Naive B cell (primary cell): ENCODE data around the gene C1orf52. TPM values are rescaled to one million over a fixed set of nuclear protein-coding genes. Genes with fewer than 3 reads are reported as not detected.

ENCODE experiments used
- ATAC-seq, 2 donors: fragments of 150-1000 bp; cut with Tn5 transposase; 2 replicates each; pipeline ENCODE4 v1.10.0; 2021; ENCODE audit warnings: low read depth in 2 of 2, mild to moderate bottlenecking in 2 of 2, moderate library complexity in 2 of 2
- DNase-seq: peaks from one replicate; pipeline ENCODE4 v3.0.0; 2022
- H3K27ac Mint-ChIP-seq, 6 donors: one replicate each; pipeline ENCODE4 v1.8.0; 2020 to 2022; ENCODE audit warnings: mild to moderate bottlenecking in 6 of 6, mixed read lengths in 6 of 6, moderate library complexity in 5 of 6, inconsistent platforms in 2 of 6
- H3K27me3 Mint-ChIP-seq, 3 donors: one replicate each; pipeline ENCODE4 v1.8.0; 2021 to 2022; ENCODE audit warnings: mixed read lengths in 3 of 3, mild to moderate bottlenecking in 1 of 3
- H3K36me3 Mint-ChIP-seq, 2 donors: one replicate each; pipeline ENCODE4 v1.8.0; 2020 to 2022; ENCODE audit warnings: mixed read lengths in 2 of 2, inconsistent platforms in 1 of 2, mild to moderate bottlenecking in 1 of 2
- H3K4me1 Mint-ChIP-seq, 3 donors: one replicate each; pipeline ENCODE4 v1.8.0; 2020 to 2022; ENCODE audit warnings: mixed read lengths in 3 of 3, inconsistent platforms in 1 of 3, mild to moderate bottlenecking in 1 of 3, moderate library complexity in 1 of 3
- H3K4me3 Mint-ChIP-seq, 8 donors: one replicate each; pipeline ENCODE4 v1.8.0; 2020 to 2022; ENCODE audit warnings: mild to moderate bottlenecking in 8 of 8, mixed read lengths in 8 of 8, moderate library complexity in 8 of 8, inconsistent platforms in 2 of 8
- H3K9me3 Mint-ChIP-seq, 7 donors: one replicate each; pipeline ENCODE4 v1.8.0; 2020 to 2022; ENCODE audit warnings: mixed read lengths in 7 of 7, mild to moderate bottlenecking in 5 of 7, inconsistent platforms in 2 of 7, moderate library complexity in 1 of 7
- polyA plus RNA-seq, 6 donors: library from polyadenylated mRNA; unstranded; fragments of 300-500 nt; fragmentation: Illumina TruSeq; gene quantifications; one replicate each; pipeline ENCODE4 v1.2.3, GENCODE V29; 2021; ENCODE audit warnings: low read depth in 6 of 6

Gene C1orf52
- polyA plus RNA-seq, 6 donors from 2014 or later = 23.3 to 33.6 (median 27.0) TPM

GRCh38 chr1:85240643-85241042 is 18.8 kb downstream of the C1orf52 start:
- DNase-seq = no peak
- ATAC-seq = no peak
- Mint-ChIP-seq H3K4me3 (no peak overlapping the region), H3K27me3 (peaks cover 8 to 13% (median 10%) of the 10 kb centered on the region in 3 donors), H3K9me3 (no peaks in the 10 kb centered on the region), H3K4me1 (no peaks in the 10 kb centered on the region), H3K36me3 (no peaks in the 10 kb centered on the region), H3K27ac (no peak overlapping the region)

DNA sequence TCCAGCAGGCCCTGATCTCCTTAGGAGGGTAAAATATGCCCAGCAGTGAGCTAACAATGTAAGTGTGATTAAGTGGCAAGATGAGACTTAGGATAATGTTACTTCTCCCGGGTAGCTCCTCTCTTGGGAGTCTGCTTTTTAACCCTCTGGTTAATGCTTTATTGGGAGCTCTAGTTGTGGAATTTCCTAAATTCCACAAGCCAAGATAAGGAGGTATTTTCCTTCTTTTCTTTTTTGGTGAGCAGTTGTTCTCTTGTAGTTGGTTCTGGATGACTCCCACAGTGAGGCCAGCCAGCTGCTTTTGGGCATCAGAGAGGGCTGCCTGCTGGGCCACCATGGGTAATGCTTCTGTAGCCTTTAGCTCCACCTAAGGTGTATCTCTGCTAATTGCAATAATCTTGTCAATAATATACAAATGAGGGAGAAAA is 19.3 kb downstream of the C1orf52 start:
- Mint-ChIP-seq H3K9me3 (no peaks in the 10 kb centered on the region), H3K4me3 (no peak overlapping the region), H3K27ac (no peak overlapping the region), H3K27me3 (peaks cover 10 to 14% (median 10%) of the 10 kb centered on the region in 3 donors), H3K36me3 (no peaks in the 10 kb centered on the region), H3K4me1 (no peaks in the 10 kb centered on the region)
- no peak for DNase-seq
- ATAC-seq = no peak

- ATAC-seq = no peak
These were observed 21.8 kb downstream of the C1orf52 start for GRCh38 chr1:85237613-85238012.

DNA sequence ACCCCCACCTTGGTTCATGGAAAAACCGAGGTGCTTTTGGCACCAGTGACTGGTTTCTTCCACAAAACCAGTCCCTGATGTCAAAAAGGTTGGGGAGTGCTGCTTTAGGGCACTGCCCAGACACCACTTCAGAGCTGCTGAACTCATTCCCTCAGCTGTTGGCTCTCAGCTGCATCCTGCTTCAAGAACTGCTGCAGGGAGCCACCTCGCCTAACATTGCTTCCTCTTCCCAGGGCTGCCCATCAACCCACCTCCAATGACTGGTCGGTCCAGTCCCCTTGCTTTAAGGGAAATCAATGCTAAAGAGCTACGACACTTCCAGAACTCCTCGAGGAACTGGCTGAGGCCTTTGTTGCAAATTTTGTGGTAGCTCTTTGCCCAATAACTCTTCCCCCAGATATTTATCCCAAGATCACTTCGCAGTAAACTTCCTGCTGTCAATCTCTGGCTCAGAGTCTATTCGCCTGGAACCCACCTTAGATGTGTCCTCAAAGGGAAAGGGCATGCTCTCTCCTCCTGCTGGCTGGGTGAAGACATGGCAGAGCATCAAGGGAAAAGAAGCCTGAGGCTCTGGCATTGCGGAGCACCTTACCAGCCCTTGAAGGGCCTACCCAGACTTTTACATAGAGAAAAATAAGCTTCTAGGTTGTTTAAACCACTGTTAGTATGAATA is 29.0 kb downstream of the C1orf52 start:
- no peaks in the 10 kb centered on the region for H3K9me3 Mint-ChIP-seq
- no peaks in the 10 kb centered on the region for H3K36me3 Mint-ChIP-seq
- no peaks in the 10 kb centered on the region for H3K4me1 Mint-ChIP-seq
- H3K4me3 Mint-ChIP-seq = no peak overlapping the region
- no peak for DNase-seq
- ATAC-seq = no peak
- H3K27me3 Mint-ChIP-seq = peaks cover 0 to 12% (median 0%) of the 10 kb centered on the region in 3 donors
- H3K27ac Mint-ChIP-seq = no peak overlapping the region

More at GRCh38 chr1:85237613-85238012, 21.8 kb downstream of the C1orf52 start:
- H3K4me1 Mint-ChIP-seq = no peaks in the 10 kb centered on the region
- no peaks in the 10 kb centered on the region for H3K9me3 Mint-ChIP-seq
- peaks cover 10 to 16% (median 14%) of the 10 kb centered on the region in 3 donors for H3K27me3 Mint-ChIP-seq
- H3K36me3 Mint-ChIP-seq = no peaks in the 10 kb centered on the region
- no peak overlapping the region for H3K27ac Mint-ChIP-seq
- H3K4me3 Mint-ChIP-seq = no peak overlapping the region
- no peak for DNase-seq

DNA sequence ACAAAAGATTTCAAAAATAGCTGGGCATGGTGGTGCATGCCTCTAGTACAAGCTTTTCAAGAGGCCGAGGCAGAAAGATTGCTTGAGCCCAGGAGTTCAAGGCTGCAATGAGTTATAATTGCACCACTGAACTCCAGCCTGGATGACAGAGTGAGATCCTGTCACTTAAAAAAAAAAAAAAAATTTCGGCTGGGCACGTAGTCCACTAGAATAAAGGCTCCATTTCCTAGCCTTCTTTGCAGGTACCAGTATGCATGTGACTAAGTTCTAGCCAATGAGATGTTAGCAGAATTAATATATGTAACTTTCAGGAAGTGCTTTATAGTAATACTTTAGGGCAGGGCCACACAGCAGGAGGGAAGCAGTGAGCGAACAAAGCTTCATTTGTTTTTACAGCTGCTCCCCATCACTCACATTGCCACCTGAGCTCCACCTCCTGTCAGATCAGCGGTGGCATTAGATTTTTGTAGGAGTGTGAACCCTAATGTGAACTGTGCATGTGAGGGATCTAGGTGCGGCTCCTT is 29.8 kb downstream of the C1orf52 start:
- Mint-ChIP-seq H3K27me3 (peaks cover 0 to 5% (median 0%) of the 10 kb centered on the region in 3 donors), H3K9me3 (no peaks in the 10 kb centered on the region), H3K27ac (no peak overlapping the region), H3K4me1 (no peaks in the 10 kb centered on the region), H3K36me3 (no peaks in the 10 kb centered on the region), H3K4me3 (no peak overlapping the region)
- DNase-seq = no peak
- no peak for ATAC-seq

GRCh38 chr1:85228972-85229371 is 30.5 kb downstream of the C1orf52 start:
- ATAC-seq (no peak), DNase-seq (no peak)
- H3K27me3 Mint-ChIP-seq = peaks cover 0 to 4% (median 0%) of the 10 kb centered on the region in 3 donors
- H3K27ac Mint-ChIP-seq = no peak overlapping the region
- H3K9me3 Mint-ChIP-seq = no peaks in the 10 kb centered on the region
- no peak overlapping the region for H3K4me3 Mint-ChIP-seq
- H3K4me1 Mint-ChIP-seq = no peaks in the 10 kb centered on the region
- no peaks in the 10 kb centered on the region for H3K36me3 Mint-ChIP-seq

- Mint-ChIP-seq H3K36me3 (no peaks in the 10 kb centered on the region), H3K4me3 (no peak overlapping the region), H3K9me3 (no peaks in the 10 kb centered on the region), H3K4me1 (no peaks in the 10 kb centered on the region), H3K27me3 (peaks cover under 1 to 10% (median 4%) of the 10 kb centered on the region in 3 donors), H3K27ac (no peak overlapping the region)
- no peak for ATAC-seq
- DNase-seq = no peak
These were observed 33.7 kb downstream of the C1orf52 start for GRCh38 chr1:85225624-85226380.

- Mint-ChIP-seq H3K4me3 (no peak overlapping the region), H3K27me3 (peaks cover 7 to 18% (median 9%) of the 10 kb centered on the region in 3 donors), H3K36me3 (no peaks in the 10 kb centered on the region), H3K4me1 (no peaks in the 10 kb centered on the region), H3K9me3 (no peaks in the 10 kb centered on the region), H3K27ac (no peak overlapping the region)
- ATAC-seq (no peak), DNase-seq (no peak)
These were observed 34.5 kb downstream of the C1orf52 start for GRCh38 chr1:85224734-85225623.

DNA sequence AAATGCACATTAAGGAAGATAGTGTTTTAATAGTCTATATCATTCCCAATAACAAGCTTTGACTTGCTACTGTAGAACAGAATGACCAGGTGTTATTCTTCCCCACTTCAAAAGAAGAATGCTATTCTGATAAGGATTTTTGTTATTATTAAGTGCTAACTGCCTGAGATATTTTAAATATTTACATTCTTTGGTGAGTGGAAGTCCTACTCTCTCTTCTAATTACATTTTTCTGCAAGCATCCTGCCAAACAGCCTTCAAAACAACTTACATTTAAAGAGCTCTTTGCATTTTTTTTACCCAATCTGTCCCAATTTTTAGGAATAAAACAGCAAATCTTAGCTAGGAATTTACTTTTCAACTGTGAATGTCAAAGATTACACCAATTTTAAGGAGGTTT is 35.2 kb downstream of the C1orf52 start:
- ATAC-seq (no peak), DNase-seq (no peak)
- Mint-ChIP-seq H3K27ac (no peak overlapping the region), H3K9me3 (no peaks in the 10 kb centered on the region), H3K27me3 (peaks cover 7 to 25% (median 16%) of the 10 kb centered on the region in 3 donors), H3K4me1 (no peaks in the 10 kb centered on the region), H3K4me3 (no peak overlapping the region), H3K36me3 (no peaks in the 10 kb centered on the region)

- ATAC-seq = no peak
- no peak for DNase-seq
- Mint-ChIP-seq H3K27ac (no peak overlapping the region), H3K4me1 (no peaks in the 10 kb centered on the region), H3K9me3 (no peaks in the 10 kb centered on the region), H3K36me3 (no peaks in the 10 kb centered on the region), H3K4me3 (no peak overlapping the region), H3K27me3 (peaks cover 7 to 32% (median 17%) of the 10 kb centered on the region in 3 donors)
These were observed 36.1 kb downstream of the C1orf52 start for GRCh38 chr1:85223334-85223733.

- Mint-ChIP-seq H3K9me3 (peaks cover 0 to 6% (median 0%) of the 10 kb centered on the region in 7 donors), H3K36me3 (peaks cover 0 to 6% of the 10 kb centered on the region in 2 donors), H3K4me1 (no peaks in the 10 kb centered on the region), H3K27ac (no peak overlapping the region), H3K27me3 (peaks cover 13 to 42% (median 23%) of the 10 kb centered on the region in 3 donors), H3K4me3 (no peak overlapping the region)
- ATAC-seq = no peak
- no peak for DNase-seq
These were observed 38.7 kb downstream of the C1orf52 start for GRCh38 chr1:85220756-85221201.

GRCh38 chr1:85219853-85220610 is 39.4 kb downstream of the C1orf52 start:
- DNase-seq (no peak), ATAC-seq (no peak)
- Mint-ChIP-seq H3K36me3 (peaks cover 0 to 6% of the 10 kb centered on the region in 2 donors), H3K27ac (no peak overlapping the region), H3K4me1 (no peaks in the 10 kb centered on the region), H3K9me3 (peaks cover 0 to 6% (median 0%) of the 10 kb centered on the region in 7 donors), H3K27me3 (peaks cover 13 to 49% (median 23%) of the 10 kb centered on the region in 3 donors), H3K4me3 (no peak overlapping the region)
